Measurements from ENCODE around the gene FAM53B. TPM values are rescaled to one million over a fixed set of nuclear protein-coding genes. Genes with fewer than 3 reads are reported as not detected.

The FAM53B gene
- total RNA-seq, 2 donors from 2014 or later, result 16.6 to 21.8 TPM

DNA sequence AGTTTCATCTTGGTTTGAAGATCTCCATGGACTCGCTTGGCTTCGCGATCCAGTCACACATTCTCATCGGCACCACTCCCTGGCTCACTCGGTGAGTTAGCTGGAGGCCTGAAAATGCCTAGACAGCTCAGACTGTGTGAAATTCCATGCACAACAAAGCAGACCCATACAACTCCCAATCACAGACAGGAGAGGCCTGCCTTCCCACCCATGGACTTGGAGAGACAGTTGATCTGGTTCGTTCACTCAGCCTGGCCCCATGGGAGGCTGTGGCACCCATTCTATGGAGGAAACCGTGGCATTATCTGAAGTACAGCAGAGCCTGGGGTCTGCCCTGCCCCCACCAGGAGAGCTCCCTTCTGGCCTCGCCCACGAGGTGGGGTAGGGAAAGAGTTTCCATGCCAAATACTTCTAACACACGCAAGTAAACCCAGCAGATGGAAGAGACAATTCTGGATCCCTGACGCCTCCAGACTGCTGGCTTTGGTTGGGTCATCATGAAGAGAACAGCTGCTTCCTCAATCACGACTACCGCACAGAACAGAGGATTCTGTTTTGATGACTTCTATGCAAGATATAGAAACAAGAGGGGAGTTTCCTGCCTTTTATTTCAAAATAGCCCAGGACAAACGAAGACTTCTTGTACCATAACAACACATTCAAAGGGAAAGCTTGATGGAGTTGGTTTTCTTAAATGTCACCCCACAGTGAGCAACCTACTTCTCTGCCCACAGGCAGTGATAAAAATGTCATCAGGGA lies 15.9 kb downstream of the FAM53B start:
- H3K9me3 Mint-ChIP-seq, result no peaks in the 10 kb centered on the region
- DNase-seq (ENCODE audit: low spot score) (no peak), ATAC-seq (peak; percentile 29 to 62)
- peaks cover 6% of the 10 kb centered on the region for H3K36me3 Mint-ChIP-seq
- H3K4me3 Mint-ChIP-seq, result peak overlapping the region; percentile 53
- H3K4me1 Mint-ChIP-seq (ENCODE audit: low read depth in 2 of 2), result peaks cover 58 to 70% of the 10 kb centered on the region in 2 donors
- H3K27ac Mint-ChIP-seq, result peak overlapping the region; percentile 82 to 83
- no peaks in the 10 kb centered on the region for H3K27me3 Mint-ChIP-seq

DNA sequence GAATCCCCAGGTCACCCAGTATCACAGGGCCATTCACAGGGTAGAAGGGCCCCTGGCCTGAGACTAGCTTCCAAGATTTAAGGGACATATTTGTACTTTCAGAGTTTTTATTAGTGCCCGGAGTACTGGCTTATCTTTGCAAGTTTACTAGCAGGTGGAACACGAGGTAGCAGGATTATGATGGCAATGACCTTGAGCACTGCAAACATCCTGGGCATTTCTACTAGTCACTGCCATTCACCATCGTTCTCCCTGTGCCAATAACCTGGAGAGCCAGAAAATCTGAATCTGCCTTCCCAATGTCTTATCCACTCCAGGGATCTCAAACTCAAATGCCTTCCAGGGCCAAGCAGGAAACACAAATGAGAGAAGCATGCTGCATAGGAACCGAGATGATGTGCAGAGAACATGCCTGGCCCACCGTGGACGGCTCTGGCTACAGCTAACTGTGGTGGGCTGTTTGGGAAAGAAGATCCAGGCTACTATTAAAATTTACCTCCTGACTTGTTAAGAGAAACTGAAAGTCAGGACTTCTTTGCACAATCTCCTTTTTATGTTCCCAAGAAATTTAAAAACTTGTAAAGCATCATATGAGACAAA lies 16.7 kb downstream of the FAM53B start:
- Mint-ChIP-seq H3K9me3 (no peaks in the 10 kb centered on the region), H3K4me3 (no peak overlapping the region), H3K4me1 (ENCODE audit: low read depth in 2 of 2) (peaks cover 60 to 71% of the 10 kb centered on the region in 2 donors), H3K27ac (peak overlapping the region in 1 of 2 donors; percentile 83), H3K36me3 (no peaks in the 10 kb centered on the region), H3K27me3 (no peaks in the 10 kb centered on the region)
- ATAC-seq (no peak), DNase-seq (ENCODE audit: low spot score) (no peak)

GRCh38 chr10:124725791-124726190 lies 18.4 kb downstream of the FAM53B start:
- H3K4me3 Mint-ChIP-seq, result no peak overlapping the region
- no peaks in the 10 kb centered on the region for H3K27me3 Mint-ChIP-seq
- H3K4me1 Mint-ChIP-seq (ENCODE audit: low read depth in 2 of 2), result peaks cover 68 to 82% of the 10 kb centered on the region in 2 donors
- ATAC-seq (no peak), DNase-seq (ENCODE audit: low spot score) (no peak)
- no peaks in the 10 kb centered on the region for H3K9me3 Mint-ChIP-seq
- H3K36me3 Mint-ChIP-seq, result no peaks in the 10 kb centered on the region
- peak overlapping the region; percentile 74 to 96 for H3K27ac Mint-ChIP-seq

GRCh38 chr10:124725171-124725631 lies 19.0 kb downstream of the FAM53B start:
- no peaks in the 10 kb centered on the region for H3K27me3 Mint-ChIP-seq
- no peaks in the 10 kb centered on the region for H3K36me3 Mint-ChIP-seq
- no peaks in the 10 kb centered on the region for H3K9me3 Mint-ChIP-seq
- no peak for DNase-seq (ENCODE audit: low spot score)
- H3K4me1 Mint-ChIP-seq (ENCODE audit: low read depth in 2 of 2), result peaks cover 67 to 83% of the 10 kb centered on the region in 2 donors
- H3K4me3 Mint-ChIP-seq, result peak overlapping the region; percentile 85
- ATAC-seq, result no peak
- peak overlapping the region; percentile 74 to 96 for H3K27ac Mint-ChIP-seq

- ATAC-seq (no peak), DNase-seq (ENCODE audit: low spot score) (no peak)
- peaks cover 64 to 80% of the 10 kb centered on the region in 2 donors for H3K4me1 Mint-ChIP-seq (ENCODE audit: low read depth in 2 of 2)
- peak overlapping the region; percentile 85 for H3K4me3 Mint-ChIP-seq
- H3K27me3 Mint-ChIP-seq, result no peaks in the 10 kb centered on the region
- no peaks in the 10 kb centered on the region for H3K36me3 Mint-ChIP-seq
- no peaks in the 10 kb centered on the region for H3K9me3 Mint-ChIP-seq
- H3K27ac Mint-ChIP-seq, result peak overlapping the region; percentile 74 to 96
Observed at GRCh38 chr10:124724279-124725027, 19.7 kb downstream of the FAM53B start.

DNA sequence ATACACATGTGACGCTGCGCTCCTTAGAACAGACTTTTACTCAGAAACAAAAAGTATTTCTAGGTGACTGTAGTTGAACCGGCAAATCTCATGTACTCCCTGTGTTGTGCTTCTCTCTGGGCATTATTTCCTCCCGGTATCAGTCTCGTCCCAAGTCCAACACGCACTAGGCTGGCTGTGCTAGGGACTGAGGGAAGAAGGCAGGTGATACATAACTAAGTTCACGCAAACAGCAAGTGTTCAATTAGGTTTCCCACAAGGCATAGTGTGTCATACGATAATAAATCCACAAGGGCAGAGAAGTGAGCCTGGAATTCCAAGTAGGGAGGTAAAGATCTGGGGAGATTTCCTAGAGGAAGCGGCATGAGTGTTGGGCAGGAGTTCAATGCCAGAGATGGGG lies 20.4 kb downstream of the FAM53B start:
- ATAC-seq (no peak), DNase-seq (ENCODE audit: low spot score) (no peak)
- H3K27me3 Mint-ChIP-seq, result no peaks in the 10 kb centered on the region
- H3K27ac Mint-ChIP-seq, result peak overlapping the region; percentile 74 to 96
- no peaks in the 10 kb centered on the region for H3K9me3 Mint-ChIP-seq
- H3K4me1 Mint-ChIP-seq (ENCODE audit: low read depth in 2 of 2), result peaks cover 64 to 80% of the 10 kb centered on the region in 2 donors
- H3K4me3 Mint-ChIP-seq, result peak overlapping the region; percentile 85
- H3K36me3 Mint-ChIP-seq, result no peaks in the 10 kb centered on the region

- H3K9me3 Mint-ChIP-seq, result no peaks in the 10 kb centered on the region
- H3K36me3 Mint-ChIP-seq, result no peaks in the 10 kb centered on the region
- H3K4me3 Mint-ChIP-seq, result peak overlapping the region; percentile 85
- peak overlapping the region; percentile 74 to 96 for H3K27ac Mint-ChIP-seq
- peaks cover 62 to 80% of the 10 kb centered on the region in 2 donors for H3K4me1 Mint-ChIP-seq (ENCODE audit: low read depth in 2 of 2)
- H3K27me3 Mint-ChIP-seq, result no peaks in the 10 kb centered on the region
- DNase-seq (ENCODE audit: low spot score) (peak; percentile 79), ATAC-seq (peak; percentile 77 to 87)
Observed at GRCh38 chr10:124722798-124723783, 21.1 kb downstream of the FAM53B start.

- ATAC-seq (peak in 1 of 2 donors; percentile 22), DNase-seq (ENCODE audit: low spot score) (no peak)
- Mint-ChIP-seq H3K9me3 (no peaks in the 10 kb centered on the region), H3K4me3 (peak overlapping the region; percentile 70), H3K36me3 (no peaks in the 10 kb centered on the region), H3K4me1 (ENCODE audit: low read depth in 2 of 2) (peaks cover 70 to 88% of the 10 kb centered on the region in 2 donors), H3K27me3 (no peaks in the 10 kb centered on the region), H3K27ac (peak overlapping the region; percentile 50 to 74)
Observed at GRCh38 chr10:124721330-124722045, 22.7 kb downstream of the FAM53B start.

- Mint-ChIP-seq H3K4me3 (peak overlapping the region; percentile 79), H3K27ac (peak overlapping the region; percentile 31 to 74), H3K4me1 (ENCODE audit: low read depth in 2 of 2) (peaks cover 79 to 92% of the 10 kb centered on the region in 2 donors), H3K27me3 (no peaks in the 10 kb centered on the region), H3K9me3 (no peaks in the 10 kb centered on the region), H3K36me3 (no peaks in the 10 kb centered on the region)
- ATAC-seq (peak; percentile 63), DNase-seq (ENCODE audit: low spot score) (peak; percentile 66)
Observed at GRCh38 chr10:124719213-124719851, 24.8 kb downstream of the FAM53B start.

DNA sequence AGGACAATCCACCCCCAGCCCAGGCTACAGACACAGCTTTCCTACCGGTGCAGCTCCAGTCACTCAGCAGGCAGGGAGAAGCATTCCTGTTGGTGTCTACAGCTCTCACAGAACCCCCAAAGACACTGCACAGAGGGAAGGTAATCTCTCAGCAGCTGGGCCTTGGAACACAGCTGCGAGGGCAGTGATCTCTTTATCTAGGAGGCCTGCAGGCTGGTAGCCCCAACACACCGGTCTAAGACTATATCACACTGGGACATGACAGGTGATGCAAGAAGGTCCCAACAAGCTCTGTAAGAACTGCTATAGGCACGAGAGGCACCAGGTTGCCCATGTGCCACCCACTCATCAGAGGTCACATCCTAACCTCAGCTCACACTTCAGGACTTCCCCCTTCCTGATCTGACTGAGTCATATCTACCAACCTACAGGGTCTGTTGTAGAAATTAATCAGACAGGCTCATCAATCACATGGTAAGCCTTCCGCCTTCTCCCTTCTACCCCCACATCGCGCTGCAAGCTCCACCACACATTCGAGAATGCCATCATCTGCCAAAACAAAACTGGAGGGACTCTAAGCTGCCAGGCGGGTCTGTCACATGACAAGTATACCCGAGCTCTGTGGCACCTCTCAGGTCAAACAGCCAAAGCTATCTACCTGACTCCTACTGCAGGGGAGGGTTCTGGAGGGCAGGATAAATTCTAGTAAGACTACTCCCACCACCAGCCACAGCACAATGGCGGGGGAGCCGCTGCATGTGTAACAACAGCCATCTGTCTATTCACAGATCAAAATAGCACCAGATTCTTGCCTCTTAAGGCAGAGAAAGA lies 26.1 kb downstream of the FAM53B start:
- DNase-seq (ENCODE audit: low spot score), result peak; percentile 86
- Mint-ChIP-seq H3K4me1 (ENCODE audit: low read depth in 2 of 2) (peaks cover 72 to 89% of the 10 kb centered on the region in 2 donors), H3K27me3 (no peaks in the 10 kb centered on the region), H3K27ac (peak overlapping the region; percentile 31 to 74), H3K36me3 (no peaks in the 10 kb centered on the region), H3K9me3 (no peaks in the 10 kb centered on the region), H3K4me3 (peak overlapping the region; percentile 79)
- ATAC-seq, result peak; percentile 87 to 88

DNA sequence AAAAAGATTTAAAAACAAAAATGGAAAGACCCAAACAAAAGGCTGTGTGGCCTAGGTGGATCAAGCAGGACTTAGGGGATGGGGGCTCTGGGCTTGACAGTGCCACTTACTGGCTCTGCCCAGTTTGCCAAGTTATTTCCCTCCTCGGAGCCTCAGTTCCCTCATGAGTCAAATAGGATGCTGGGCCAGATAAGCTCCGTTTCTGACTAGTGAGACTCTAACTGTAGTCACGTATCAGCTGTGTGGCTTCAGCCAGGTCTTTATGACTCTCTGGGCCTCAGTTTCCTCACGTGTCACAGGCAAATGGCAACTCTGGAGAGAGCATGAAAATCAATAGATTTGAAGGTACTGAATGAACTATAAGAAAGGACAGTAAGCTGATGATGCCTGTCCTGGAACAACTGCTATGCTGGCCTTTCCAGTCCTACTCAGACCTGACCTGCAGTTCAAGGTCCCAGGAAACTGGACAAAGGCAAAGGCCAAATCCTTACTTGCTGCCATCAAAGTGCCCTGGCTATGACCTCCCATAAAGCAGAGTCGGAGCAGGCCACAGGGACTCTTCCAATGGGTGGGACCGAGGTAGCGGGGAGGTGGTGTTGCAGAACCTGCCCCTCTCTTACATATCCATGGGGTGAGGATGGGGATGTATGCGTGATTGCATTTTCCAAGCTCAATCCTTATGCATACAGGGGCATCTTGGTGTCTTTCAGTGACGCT lies 27.0 kb downstream of the FAM53B start:
- peak overlapping the region; percentile 79 for H3K4me3 Mint-ChIP-seq
- H3K36me3 Mint-ChIP-seq, result no peaks in the 10 kb centered on the region
- peak overlapping the region; percentile 31 to 74 for H3K27ac Mint-ChIP-seq
- ATAC-seq (no peak), DNase-seq (ENCODE audit: low spot score) (no peak)
- H3K4me1 Mint-ChIP-seq (ENCODE audit: low read depth in 2 of 2), result peaks cover 68 to 87% of the 10 kb centered on the region in 2 donors
- H3K27me3 Mint-ChIP-seq, result no peaks in the 10 kb centered on the region
- H3K9me3 Mint-ChIP-seq, result no peaks in the 10 kb centered on the region

All from natural killer cell treated with Interleukin-12 subunit alpha and Interleukin-12 subunit beta and Interleukin-15 and Interleukin-18, amount 100 ng/mL, for 72 hours (primary cell).